ENCODE results near the gene ARSJ.

GRCh38 chr4:113960684-113961321 lies 18.6 kb downstream of the ARSJ start:
- no peak for TF ChIP-seq CTCF (IDR thresholded peaks at IDR 0.05)
- TF ChIP-seq POLR2A (IDR thresholded peaks at IDR 0.05), result no peak
- no peak for TF ChIP-seq EP300 (IDR thresholded peaks at IDR 0.05)
- TF ChIP-seq POLR2AphosphoS5 (IDR thresholded peaks at IDR 0.05), result no peak
